B cell (primary cell): ENCODE data around the gene ABCC10. TPM values are rescaled to one million over a fixed set of nuclear protein-coding genes. Genes with fewer than 3 reads are reported as not detected.

Source experiments
- ATAC-seq: fragments of 200-7000 bp; cut with Tn5 transposase; one replicate; pipeline ENCODE4 v1.10.0; 2021; ENCODE audit warnings: low read depth, mild to moderate bottlenecking, moderate number of reproducible peaks, moderate library complexity
- CTCF ChIA-PET: fragments of 350-600 bp; sonication (Branson Sonifier 250); formaldehyde crosslinking; loops from one replicate; lab custom pipeline; 2021; ENCODE audit warnings: antibody characterized with exemption, inconsistent platforms; lab: Charles Lee
- POLR2A ChIA-PET: fragments of 350-600 bp; sonication (Branson Sonifier 250); formaldehyde crosslinking; loops from one replicate; lab custom pipeline; 2021; ENCODE audit warnings: antibody characterized with exemption; lab: Charles Lee
- DNase-seq: peaks from one replicate; pipeline ENCODE4 v3.0.0; 2013
- H2AFZ ChIP-seq: 2 replicates; pipeline ENCODE4 v1.6.1; 2012; ENCODE audit warnings: mild to moderate bottlenecking, low read depth, low read length; ENCODE audit not compliant: insufficient read depth, poor library complexity, severe bottlenecking
- H3K27ac ChIP-seq, 2 donors: 1 replicate in 1 of 2; 2 replicates in 1 of 2; pipeline ENCODE4 v1.5.1; 2012 to 2013; ENCODE audit warnings: low read length in 2 of 2, mild to moderate bottlenecking in 2 of 2, moderate library complexity in 1 of 2
- H3K27me3 ChIP-seq, 4 experiments: fragments of 200-600 bp in 1 of 4; sonication (generic) in 1 of 4; replicated peaks in 1 of 4; 1 replicate in 2 of 4; 2 replicates in 2 of 4; pipeline versions ENCODE4 v1.6.1 to v1.7.0; 2013 to 2016; ENCODE audit warnings: low read length in 3 of 4, mild to moderate bottlenecking in 2 of 4, mixed read lengths in 1 of 4, moderate library complexity in 1 of 4; ENCODE audit not compliant: insufficient read depth in 4 of 4, control insufficient read depth in 3 of 4; ENCODE audit errors: control extremely low read depth in 1 of 4
- H3K36me3 ChIP-seq, 2 experiments: replicated peaks in 1 of 2; 1 replicate in 1 of 2; 2 replicates in 1 of 2; pipeline versions ENCODE4 v1.6.1 to v1.7.1; 2013; ENCODE audit warnings: low read length in 1 of 2; ENCODE audit not compliant: insufficient read depth in 2 of 2, control insufficient read depth in 1 of 2; ENCODE audit errors: control extremely low read depth in 1 of 2, extremely low read depth in 1 of 2
- H3K4me1 ChIP-seq, 2 donors: fragments of 200-600 bp in 1 of 2; sonication (generic) in 1 of 2; 1 replicate in 1 of 2; 2 replicates in 1 of 2; pipeline versions ENCODE4 v1.5.1 to v1.6.1; 2013 to 2017; ENCODE audit warnings: low read length in 2 of 2; ENCODE audit not compliant: control insufficient read depth in 2 of 2, insufficient read depth in 2 of 2
- H3K4me2 ChIP-seq: replicated peaks from 2 replicates; pipeline ENCODE3; 2012; ENCODE audit warnings: mild to moderate bottlenecking, low read depth, low read length; ENCODE audit not compliant: poor library complexity, severe bottlenecking
- H3K4me3 ChIP-seq, 5 experiments: fragments of 200-600 bp in 1 of 5; sonication (generic) in 1 of 5; 1 replicate in 3 of 5; 2 replicates in 2 of 5; pipeline versions ENCODE4 v1.5.1 to v1.7.0; 2011 to 2016; ENCODE audit warnings: low read length in 4 of 5, mild to moderate bottlenecking in 4 of 5, low read depth in 2 of 5, control low read depth in 1 of 5, moderate library complexity in 1 of 5; ENCODE audit not compliant: insufficient read depth in 1 of 5; ENCODE audit errors: control extremely low read depth in 1 of 5, extremely low read depth in 1 of 5
- H3K79me2 ChIP-seq: fragments of 200-600 bp; sonication (generic); one replicate; pipeline ENCODE4 v1.6.0; 2016; ENCODE audit warnings: low read length; ENCODE audit not compliant: control insufficient read depth, insufficient read depth
- H3K9ac ChIP-seq: fragments of 200-600 bp; sonication (generic); 2 replicates; pipeline ENCODE4 v1.6.1; 2017; ENCODE audit warnings: mild to moderate bottlenecking, low read length, moderate library complexity
- H3K9me3 ChIP-seq, 3 donors: one replicate each; pipeline versions ENCODE4 v1.6.1 to v1.7.1; 2013; ENCODE audit warnings: low read length in 2 of 3; ENCODE audit not compliant: control insufficient read depth in 2 of 3, insufficient read depth in 1 of 3; ENCODE audit errors: control extremely low read depth in 1 of 3
- H4K20me1 ChIP-seq: 2 replicates; pipeline ENCODE4 v1.6.0; 2012; ENCODE audit warnings: mild to moderate bottlenecking, low read length; ENCODE audit not compliant: insufficient read depth, control insufficient read depth, poor library complexity, severe bottlenecking
- H3K27ac Mint-ChIP-seq: one replicate; pipeline ENCODE4 v1.8.0; 2021; ENCODE audit warnings: mixed read lengths
- H3K27me3 Mint-ChIP-seq: one replicate; pipeline ENCODE4 v1.8.0; 2021; ENCODE audit warnings: mixed read lengths
- H3K4me1 Mint-ChIP-seq: one replicate; pipeline ENCODE4 v1.8.0; 2021; ENCODE audit warnings: mixed read lengths
- H3K4me3 Mint-ChIP-seq: one replicate; pipeline ENCODE4 v1.8.0; 2021; ENCODE audit warnings: mixed read lengths
- H3K9me3 Mint-ChIP-seq: one replicate; pipeline ENCODE4 v1.8.0; 2022; ENCODE audit warnings: mixed read lengths; ENCODE audit not compliant: insufficient read depth
- EZH2 ChIP-seq: IDR thresholded peaks from 2 replicates; pipeline ENCODE4 v1.6.1; 2012; ENCODE audit warnings: borderline replicate concordance, low read depth, mild to moderate bottlenecking, moderate library complexity, low read length; ENCODE audit not compliant: insufficient read depth, poor library complexity, severe bottlenecking
- WGBS: methylation state at CpG from one replicate; pipeline ENCODE4 v1.1.5; 2013; ENCODE audit warnings: missing lambda C conversion rate; ENCODE audit not compliant: insufficient coverage; 5-methylcytosine and 5-hydroxymethylcytosine counted together
- intact Hi-C: fragments of 100-400 bp; cut with micrococcal nuclease; formaldehyde crosslinking; loops from one replicate; pipeline ENCODE4 v1.10.0; 2022
- polyA plus RNA-seq: library from polyadenylated mRNA; depleted of rRNA; stranded (reverse); fragments of >200 nt; gene quantifications from 2 replicates; pipeline ENCODE4 v1.2.3, GENCODE V29; 2012
- total RNA-seq, 2 donors: library from RNA; stranded (reverse); fragments of 120-200 nt in 1 of 2; gene quantifications; 1 replicate in 1 of 2; 2 replicates in 1 of 2; pipeline versions ENCODE4 v1.2.3 to v1.2.4, GENCODE V29; 2013 to 2022
- TF ChIP-seq, protein P1 (sequence below): fragments of 200-600 bp; IDR thresholded peaks from one replicate; pipeline ENCODE4 v1.8.0; 2022; ENCODE audit warnings: antibody characterized with exemption, mild to moderate bottlenecking

Gene ABCC10
- total and polyA plus RNA-seq, 2 donors (not counting 1 experiment from before 2014, with no cell fraction given) = 39.5 to 71.5 TPM

DNA sequence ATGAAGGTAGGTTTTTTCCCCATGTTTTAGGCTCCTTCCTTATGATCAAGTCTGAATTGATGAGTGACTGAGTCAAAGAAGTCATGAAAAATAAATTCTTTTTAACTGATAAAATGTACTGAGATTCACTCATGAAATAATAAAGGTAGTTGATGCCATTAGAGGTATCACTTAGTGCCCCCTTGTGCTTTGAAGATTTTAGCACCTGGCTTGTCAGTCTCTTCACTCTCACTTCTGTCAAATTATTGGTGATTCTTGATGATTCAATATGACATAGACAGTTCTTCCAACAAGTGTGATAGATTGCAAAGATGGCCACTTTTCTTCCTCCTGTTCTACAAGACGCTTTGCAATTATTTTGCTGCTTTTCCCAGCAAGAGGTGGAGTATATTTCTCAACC, 32.2 kb downstream of the ABCC10 start:
- ChIA-PET POLR2A (no interaction called here), CTCF (interaction anchor here (1.2 kb wide), 1 partner anchor 28 kb away, joined by 3 read pairs; no protein-coding TSS in a partner anchor)
- Histone ChIP-seq H3K9ac (no peak overlapping the region), H4K20me1 (no peaks in the 10 kb centered on the region), H3K27me3 (peaks cover 0 to 12% (median 6%) of the 10 kb centered on the region in 4 experiments), H2AFZ (no peak overlapping the region), H3K4me3 (no peak overlapping the region), H3K9me3 (peaks cover 0 to 2% (median 0%) of the 10 kb centered on the region in 3 donors), H3K4me2 (no peak overlapping the region), H3K36me3 (no peaks in the 10 kb centered on the region), H3K4me1 (peaks cover 7 to 12% of the 10 kb centered on the region in 2 donors), H3K79me2 (no peaks in the 10 kb centered on the region), H3K27ac (no peak overlapping the region)
- H3K4me1 Mint-ChIP-seq = peaks cover 11% of the 10 kb centered on the region
- WGBS = no CpG with 5 or more reads among the region's 1 CpG
- peaks cover 6% of the 10 kb centered on the region for H3K27me3 Mint-ChIP-seq
- no peak overlapping the region for H3K27ac Mint-ChIP-seq
- no peak for ATAC-seq
- TF ChIP-seq, protein P1, sequence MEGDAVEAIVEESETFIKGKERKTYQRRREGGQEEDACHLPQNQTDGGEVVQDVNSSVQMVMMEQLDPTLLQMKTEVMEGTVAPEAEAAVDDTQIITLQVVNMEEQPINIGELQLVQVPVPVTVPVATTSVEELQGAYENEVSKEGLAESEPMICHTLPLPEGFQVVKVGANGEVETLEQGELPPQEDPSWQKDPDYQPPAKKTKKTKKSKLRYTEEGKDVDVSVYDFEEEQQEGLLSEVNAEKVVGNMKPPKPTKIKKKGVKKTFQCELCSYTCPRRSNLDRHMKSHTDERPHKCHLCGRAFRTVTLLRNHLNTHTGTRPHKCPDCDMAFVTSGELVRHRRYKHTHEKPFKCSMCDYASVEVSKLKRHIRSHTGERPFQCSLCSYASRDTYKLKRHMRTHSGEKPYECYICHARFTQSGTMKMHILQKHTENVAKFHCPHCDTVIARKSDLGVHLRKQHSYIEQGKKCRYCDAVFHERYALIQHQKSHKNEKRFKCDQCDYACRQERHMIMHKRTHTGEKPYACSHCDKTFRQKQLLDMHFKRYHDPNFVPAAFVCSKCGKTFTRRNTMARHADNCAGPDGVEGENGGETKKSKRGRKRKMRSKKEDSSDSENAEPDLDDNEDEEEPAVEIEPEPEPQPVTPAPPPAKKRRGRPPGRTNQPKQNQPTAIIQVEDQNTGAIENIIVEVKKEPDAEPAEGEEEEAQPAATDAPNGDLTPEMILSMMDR = no peak
- no peak for TF ChIP-seq EZH2
- DNase-seq = no peak
- no peak overlapping the region for H3K4me3 Mint-ChIP-seq
- no peaks in the 10 kb centered on the region for H3K9me3 Mint-ChIP-seq
- intact Hi-C loops = loop anchor here (5.0 kb wide), 1 partner anchor 192 kb away; no protein-coding TSS in a partner anchor

DNA sequence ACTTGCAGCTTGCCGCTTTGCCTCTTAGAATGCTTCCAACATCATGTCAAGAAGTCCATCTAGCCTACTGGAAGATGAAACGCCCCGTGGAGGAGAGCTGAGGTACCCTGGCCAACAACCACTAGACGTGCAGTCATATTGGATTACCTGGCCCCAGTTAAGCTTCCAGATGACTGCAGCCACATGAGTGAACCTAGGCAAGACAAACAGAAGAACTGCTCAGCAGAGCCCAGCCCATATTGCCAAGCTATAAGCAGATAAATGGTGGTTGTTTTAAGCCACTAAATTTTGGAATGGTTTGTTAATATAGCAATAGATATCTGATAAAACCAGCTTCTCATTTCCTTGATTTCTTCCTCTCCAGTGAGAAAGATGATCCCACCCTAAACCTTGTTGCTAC, 32.7 kb downstream of the ABCC10 start:
- WGBS = 87% methylated on average over 4 of the region's 4 CpGs

More for the DNA sequence above, 32.7 kb downstream of the ABCC10 start:
- no peak overlapping the region for H3K27ac Mint-ChIP-seq
- no peaks in the 10 kb centered on the region for H3K79me2 ChIP-seq
- H3K9ac ChIP-seq = no peak overlapping the region
- no peaks in the 10 kb centered on the region for H3K9me3 Mint-ChIP-seq
- ChIA-PET POLR2A (no interaction called here), CTCF (interaction anchor here (1.2 kb wide), 1 partner anchor 28 kb away, joined by 3 read pairs; no protein-coding TSS in a partner anchor)
- H3K27ac ChIP-seq = no peak overlapping the region
- DNase-seq (no peak), ATAC-seq (no peak)
- no peaks in the 10 kb centered on the region for H4K20me1 ChIP-seq
- H3K4me1 ChIP-seq = peaks cover 7% of the 10 kb centered on the region in 2 donors
- peaks cover 11% of the 10 kb centered on the region for H3K4me1 Mint-ChIP-seq
- H3K36me3 ChIP-seq = no peaks in the 10 kb centered on the region
- no peak overlapping the region for H3K4me3 Mint-ChIP-seq
- peaks cover 6% of the 10 kb centered on the region for H3K27me3 Mint-ChIP-seq
- peaks cover 0 to 2% (median 0%) of the 10 kb centered on the region in 3 donors for H3K9me3 ChIP-seq
- no peak overlapping the region for H3K4me2 ChIP-seq
- intact Hi-C loops = no loop called here
- H2AFZ ChIP-seq = no peak overlapping the region
- TF ChIP-seq, protein P1 = no peak
- TF ChIP-seq EZH2 = no peak
- H3K27me3 ChIP-seq = peaks cover 0 to 12% (median 6%) of the 10 kb centered on the region in 4 experiments
- no peak overlapping the region for H3K4me3 ChIP-seq
